Activated CD8-positive, alpha-beta memory T cell treated with anti-CD3 and anti-CD28 coated beads, Interleukin-2, amount 50 U/mL, for 48 hours (primary cell): ENCODE results near the gene MCF2L.
A peak's percentile ranks its signal among the peaks of the same experiment; 100 is the strongest.
"Not testable (repeated sequence)": the region's sequence is repeated elsewhere in the genome, so short reads cannot be mapped to it uniquely, and the experiment has no call there.

Source experiments
- DNase-seq: peaks from one replicate; pipeline ENCODE4 v3.0.0-alpha.2; 2020

Gene MCF2L

GRCh38 chr13:113102727-113103126 is 133.7 kb downstream of the MCF2L start:
- DNase-seq, result no peak

DNA sequence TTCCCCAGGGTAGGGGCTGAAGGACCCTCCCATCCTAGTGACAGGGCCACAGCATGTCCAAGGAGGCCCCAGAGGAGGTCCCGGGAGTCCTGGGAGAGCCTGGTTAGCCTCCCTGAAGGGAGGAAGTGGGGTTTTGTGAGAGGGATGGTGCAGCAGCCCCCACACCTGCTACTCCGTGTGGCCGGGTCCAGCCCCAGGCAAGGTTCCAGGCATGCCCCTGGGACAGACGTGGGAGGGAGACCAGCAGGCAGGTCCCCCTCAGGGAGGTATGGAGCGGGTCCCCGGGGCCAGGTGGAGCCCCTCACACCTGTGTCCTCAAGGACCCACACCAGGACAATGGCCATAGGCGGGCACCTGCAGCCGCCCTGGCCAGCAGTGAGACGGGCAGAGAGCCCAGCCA is 134.6 kb downstream of the MCF2L start:
- no peak for DNase-seq

GRCh38 chr13:113105032-113105920 is 136.3 kb downstream of the MCF2L start, which contains the start of gene F7:
Gene F7, plus strand, starts transcription at chr13:113105791. Its CDS starts 51 bp downstream, at chr13:113105842.
- DNase-seq, result no peak

GRCh38 chr13:113105921-113106452 is 137.0 kb downstream of the MCF2L start:
- no peak for DNase-seq

GRCh38 chr13:113106711-113107351 is 137.8 kb downstream of the MCF2L start:
- no peak for DNase-seq

DNA sequence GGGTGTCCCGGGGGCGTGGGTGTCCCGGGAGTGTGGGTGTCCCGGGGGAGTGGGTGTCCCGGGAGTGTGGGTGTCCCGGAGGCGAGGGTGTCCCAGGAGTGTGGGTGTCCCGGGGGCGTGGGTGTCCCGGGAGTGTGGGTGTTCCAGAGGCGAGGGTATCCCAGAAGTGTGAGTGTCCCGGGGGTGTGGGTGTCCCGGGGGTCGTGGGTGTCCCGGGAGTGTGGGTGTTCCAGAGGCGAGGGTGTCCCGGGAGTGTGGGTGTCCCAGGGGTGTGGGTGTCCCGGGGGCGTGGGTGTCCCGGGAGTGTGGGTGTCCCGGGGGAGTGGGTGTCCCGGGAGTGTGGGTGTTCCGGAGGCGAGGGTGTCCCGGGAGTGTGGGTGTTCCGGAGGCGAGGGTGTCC is 139.5 kb downstream of the MCF2L start:
- DNase-seq, result not testable (repeated sequence)

- no peak for DNase-seq
These were observed 140.4 kb downstream of the MCF2L start for GRCh38 chr13:113109151-113110047.

DNA sequence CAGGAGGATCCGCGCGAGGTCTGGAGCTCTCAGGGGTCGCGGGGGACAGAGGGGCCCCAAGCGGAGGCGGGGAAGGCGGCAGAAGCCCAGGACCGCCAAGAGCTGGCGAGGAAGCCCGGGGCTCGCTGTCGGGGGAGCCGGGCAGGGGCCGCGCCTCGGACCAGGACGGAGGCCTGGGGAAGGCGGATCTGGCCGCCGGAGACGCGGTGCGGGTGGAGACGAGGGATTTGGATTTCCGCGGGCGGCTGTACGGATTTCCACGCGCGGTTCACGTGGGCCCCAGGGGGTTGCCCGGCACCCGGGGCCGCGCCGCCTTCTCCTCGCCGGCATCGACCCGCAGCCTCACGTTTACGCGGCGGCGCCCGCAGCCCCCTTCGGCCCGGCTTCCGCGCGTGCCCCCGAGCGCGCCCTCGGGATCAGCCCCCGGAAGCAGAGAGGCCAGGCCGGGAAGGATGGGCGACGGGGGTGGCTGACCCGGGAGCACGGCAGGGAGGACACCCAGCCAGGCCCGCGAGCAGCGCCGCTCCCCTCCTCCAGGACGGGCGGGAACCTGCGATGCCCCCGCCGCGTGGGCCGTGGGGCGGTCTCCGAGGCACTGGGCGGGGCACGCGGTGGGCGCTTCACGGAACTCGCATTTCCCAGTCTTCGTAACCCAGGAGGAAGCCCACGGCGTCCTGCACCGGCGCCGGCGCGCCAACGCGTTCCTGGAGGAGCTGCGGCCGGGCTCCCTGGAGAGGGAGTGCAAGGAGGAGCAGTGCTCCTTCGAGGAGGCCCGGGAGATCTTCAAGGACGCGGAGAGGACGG is 141.2 kb downstream of the MCF2L start:
- peak; percentile 68 for DNase-seq

GRCh38 chr13:113110852-113111315 is 141.9 kb downstream of the MCF2L start:
- no peak for DNase-seq

GRCh38 chr13:113111821-113112220 is 142.8 kb downstream of the MCF2L start:
- DNase-seq, result not testable (repeated sequence)

DNA sequence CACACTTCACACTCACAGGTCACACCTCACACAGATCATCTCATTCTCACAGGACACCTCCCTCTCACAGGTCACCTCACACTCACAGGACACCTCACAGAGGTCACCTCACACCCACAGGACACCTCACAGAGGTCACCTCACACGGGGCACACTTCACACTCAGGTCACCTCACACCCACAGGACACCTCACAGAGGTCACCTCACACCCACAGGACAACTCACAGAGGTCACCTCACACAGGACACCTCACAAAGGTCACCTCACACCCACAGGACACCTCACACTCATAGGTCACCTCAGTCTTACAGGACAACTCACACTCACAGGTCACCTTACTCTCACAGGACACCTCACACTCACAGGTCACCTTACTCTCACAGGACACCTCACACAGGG is 143.5 kb downstream of the MCF2L start:
- DNase-seq, result not testable (repeated sequence)

DNA sequence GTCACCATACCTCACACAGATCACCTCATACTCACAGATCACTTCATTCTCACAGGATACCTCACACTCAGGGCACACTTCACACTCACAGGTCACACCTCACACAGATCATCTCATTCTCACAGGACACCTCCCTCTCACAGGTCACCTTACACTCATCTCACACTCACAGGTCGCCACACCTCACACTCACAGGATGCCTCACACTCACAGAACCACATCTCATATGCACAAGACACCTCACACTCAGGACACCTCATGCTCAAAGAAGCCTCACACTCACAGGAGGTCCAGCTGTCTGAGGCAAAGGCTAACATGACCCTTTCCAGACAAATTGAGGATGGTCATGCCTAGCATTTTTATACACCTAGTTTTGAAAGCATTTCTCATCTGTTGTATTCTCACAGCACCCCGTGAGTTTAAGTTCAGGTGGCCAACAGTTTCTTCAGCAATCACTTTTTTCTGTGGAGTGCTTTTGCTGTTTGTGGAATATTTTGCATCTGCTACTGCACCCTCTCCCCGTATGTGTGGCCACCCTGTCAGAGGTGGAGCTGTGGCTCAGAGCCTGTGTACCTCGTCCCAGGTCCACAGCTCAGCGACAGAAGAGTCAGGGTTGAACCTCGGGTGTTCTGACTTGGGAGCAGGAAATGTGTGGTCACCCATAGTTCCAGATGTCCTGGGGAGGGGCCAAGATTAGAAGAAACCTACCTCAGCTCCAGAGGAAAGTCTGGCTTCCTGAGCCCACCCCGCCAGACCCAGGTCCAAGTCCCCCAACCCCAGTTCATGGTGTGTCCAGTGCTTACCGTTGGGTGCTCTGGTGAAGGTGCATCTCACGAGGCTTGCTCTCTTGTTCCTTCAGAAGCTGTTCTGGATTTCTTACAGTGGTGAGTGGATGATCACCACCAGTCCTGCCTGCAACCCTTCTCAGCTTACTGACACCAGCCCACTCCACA is 144.2 kb downstream of the MCF2L start:
- DNase-seq, result no peak

GRCh38 chr13:113113846-113114271 is 144.8 kb downstream of the MCF2L start:
- no peak for DNase-seq

DNA sequence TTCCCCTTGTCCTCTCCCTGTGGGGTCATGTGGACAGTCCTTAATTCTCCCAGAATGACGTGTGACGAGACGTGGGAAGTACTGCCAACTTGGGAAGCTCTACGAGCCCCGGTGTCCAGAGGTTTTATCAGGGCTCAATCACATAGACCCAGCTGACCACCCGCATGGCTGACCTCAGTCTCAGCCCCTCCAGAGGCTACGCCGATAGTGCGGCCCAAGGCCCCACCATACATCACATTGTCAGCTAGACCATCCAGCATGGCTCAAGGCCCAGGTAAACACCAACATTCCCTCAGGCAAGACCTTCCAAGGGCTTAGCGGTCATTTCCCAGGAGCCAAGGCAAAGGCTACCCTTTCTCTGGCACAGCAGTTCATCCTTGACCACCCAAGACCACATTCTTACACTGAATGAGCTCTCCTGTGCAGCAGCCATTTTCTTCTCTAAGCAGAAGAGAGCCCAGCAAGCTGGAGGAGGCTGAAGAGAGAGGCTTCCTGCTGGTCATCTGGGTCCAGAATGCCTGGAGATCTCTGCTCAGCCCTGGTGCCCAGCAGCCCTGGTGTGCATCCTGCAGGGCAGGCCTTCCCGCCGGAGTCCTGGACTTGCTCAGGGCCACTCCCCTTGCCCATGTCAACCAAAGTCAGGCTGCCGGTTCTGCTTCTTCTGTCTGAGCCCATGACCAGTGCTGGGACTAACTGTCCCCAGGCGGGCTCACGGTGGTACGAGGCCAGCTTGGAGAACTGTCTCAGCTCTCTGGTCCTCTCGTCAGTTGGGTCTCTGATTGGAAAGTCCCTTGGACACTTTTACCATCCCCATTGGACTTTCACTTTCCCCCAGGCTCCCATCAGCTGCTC is 145.7 kb downstream of the MCF2L start:
- DNase-seq, result no peak

DNA sequence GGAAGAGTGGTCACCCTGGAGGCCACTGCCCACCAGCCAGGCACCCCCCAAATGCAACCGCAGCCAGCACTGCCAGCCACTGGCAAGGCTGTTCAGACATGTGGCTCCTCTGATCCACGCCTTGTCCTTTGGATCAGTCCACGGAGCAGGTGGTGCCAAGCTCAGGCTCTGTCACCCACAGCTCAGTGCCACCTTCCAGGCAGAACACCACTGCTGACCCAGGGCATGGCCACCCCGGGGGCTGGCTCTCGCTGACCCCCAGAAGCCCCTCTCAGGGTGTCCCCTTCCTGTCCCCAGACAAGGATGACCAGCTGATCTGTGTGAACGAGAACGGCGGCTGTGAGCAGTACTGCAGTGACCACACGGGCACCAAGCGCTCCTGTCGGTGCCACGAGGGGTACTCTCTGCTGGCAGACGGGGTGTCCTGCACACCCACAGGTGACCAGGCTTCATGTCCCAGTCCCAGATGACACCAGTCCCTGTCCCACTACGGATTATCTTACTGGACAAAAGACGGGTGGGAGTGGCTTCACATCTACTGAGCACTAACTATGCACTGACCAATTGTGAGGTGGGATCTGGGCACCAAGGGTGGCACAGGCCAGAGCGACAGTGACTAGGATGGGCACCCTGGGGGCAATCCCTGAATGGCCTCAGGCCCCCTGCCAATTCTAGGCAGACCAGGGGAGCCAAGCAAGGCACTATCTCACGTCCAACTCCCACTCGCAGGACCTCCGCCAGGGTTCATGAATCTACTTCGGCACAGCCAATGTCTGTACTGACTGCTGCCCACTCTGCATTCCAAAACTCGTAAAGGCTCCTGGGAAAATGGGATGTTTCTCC is 146.6 kb downstream of the MCF2L start:
- no peak for DNase-seq

DNA sequence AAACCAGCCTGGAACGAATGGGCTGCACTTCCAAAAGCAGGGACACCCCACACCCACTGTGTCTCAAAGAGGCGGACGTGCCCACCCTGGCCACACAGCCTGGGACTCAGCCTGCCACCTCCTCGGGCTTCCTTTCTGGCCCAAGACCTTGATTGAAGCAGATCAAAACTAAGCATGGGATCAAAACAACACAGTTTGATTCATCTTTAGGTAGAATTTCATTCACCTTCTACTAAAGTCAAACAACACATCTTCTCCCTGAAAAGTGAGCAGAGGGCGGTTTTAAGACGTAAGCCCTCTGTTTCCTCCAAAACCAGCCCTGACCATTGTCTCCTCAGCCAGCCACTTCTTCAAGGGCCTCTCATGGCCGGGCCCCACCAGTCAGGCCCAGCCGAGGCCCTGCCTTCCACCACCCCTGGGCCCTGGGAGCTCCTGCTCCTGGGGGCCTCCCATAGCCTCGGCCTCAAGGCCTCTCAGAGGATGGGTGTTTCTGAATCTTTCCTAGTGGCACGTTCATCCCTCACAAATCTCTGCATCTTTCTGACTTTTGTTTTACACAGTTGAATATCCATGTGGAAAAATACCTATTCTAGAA is 147.3 kb downstream of the MCF2L start:
- DNase-seq, result peak; percentile 37

DNA sequence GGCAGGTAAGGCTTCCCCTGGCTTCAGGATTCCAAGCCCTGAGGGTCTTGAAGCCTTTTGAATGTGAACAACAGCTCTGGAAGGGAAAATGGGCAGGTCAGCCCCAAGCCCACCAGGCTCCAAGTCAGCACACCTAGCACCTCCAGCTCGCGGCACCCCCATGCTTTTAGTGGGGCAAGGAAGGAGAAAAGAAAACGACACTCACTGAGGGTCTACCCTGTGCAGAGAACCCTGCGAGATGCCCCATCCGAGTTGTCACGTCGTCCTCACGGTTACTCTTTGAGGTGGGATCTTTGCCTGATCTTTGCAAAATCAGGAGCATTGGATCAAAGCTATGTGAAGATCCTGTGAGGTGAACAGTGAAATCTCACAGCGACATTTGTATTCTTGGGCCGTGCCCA is 147.9 kb downstream of the MCF2L start:
- DNase-seq, result peak; percentile 32

- no peak for DNase-seq
These were observed 148.4 kb downstream of the MCF2L start for GRCh38 chr13:113117335-113117872.
